Dendritic cell treated with granulocyte-macrophage colony-stimulating factor and Interleukin-4, amounts not matched to agents 40 ng/mL and 50 ng/mL, for 4 days (primary cell): ENCODE measurements around the gene CTH.

Experiments
- H3K27ac Mint-ChIP-seq: one replicate; pipeline ENCODE4 v1.8.0; 2022; ENCODE audit warnings: mild to moderate bottlenecking, mixed read lengths
- H3K27me3 Mint-ChIP-seq: one replicate; pipeline ENCODE4 v1.8.0; 2022; ENCODE audit warnings: mild to moderate bottlenecking, mixed read lengths
- H3K36me3 Mint-ChIP-seq: one replicate; pipeline ENCODE4 v1.8.0; 2022; ENCODE audit warnings: low read depth, mixed read lengths
- H3K4me1 Mint-ChIP-seq: one replicate; pipeline ENCODE4 v1.8.0; 2022; ENCODE audit warnings: low read depth, mixed read lengths
- H3K4me3 Mint-ChIP-seq: one replicate; pipeline ENCODE4 v1.8.0; 2022; ENCODE audit warnings: mild to moderate bottlenecking, moderate library complexity, mixed read lengths
- H3K9me3 Mint-ChIP-seq: one replicate; pipeline ENCODE4 v1.8.0; 2022; ENCODE audit warnings: mixed read lengths
- intact Hi-C: fragments of 100-400 bp; cut with micrococcal nuclease; formaldehyde crosslinking; loops from one replicate; pipeline ENCODE4 v1.15.0; 2022

Gene CTH

GRCh38 chr1:70483342-70483741, 72.3 kb downstream of the CTH start:
- Mint-ChIP-seq H3K4me1 (no peaks in the 10 kb centered on the region), H3K4me3 (no peak overlapping the region), H3K9me3 (no peaks in the 10 kb centered on the region), H3K27me3 (no peaks in the 10 kb centered on the region), H3K36me3 (no peaks in the 10 kb centered on the region), H3K27ac (no peak overlapping the region)
- intact Hi-C loops = no loop called here

GRCh38 chr1:70485624-70486023, 74.6 kb downstream of the CTH start:
- Mint-ChIP-seq H3K36me3 (no peaks in the 10 kb centered on the region), H3K27me3 (no peaks in the 10 kb centered on the region), H3K4me3 (no peak overlapping the region), H3K9me3 (no peaks in the 10 kb centered on the region), H3K27ac (no peak overlapping the region), H3K4me1 (no peaks in the 10 kb centered on the region)
- intact Hi-C loops = no loop called here

GRCh38 chr1:70486676-70487458, 75.8 kb downstream of the CTH start:
- intact Hi-C loops = no loop called here
- H3K27me3 Mint-ChIP-seq = no peaks in the 10 kb centered on the region
- H3K36me3 Mint-ChIP-seq = no peaks in the 10 kb centered on the region
- no peak overlapping the region for H3K27ac Mint-ChIP-seq
- H3K4me3 Mint-ChIP-seq = no peak overlapping the region
- no peaks in the 10 kb centered on the region for H3K4me1 Mint-ChIP-seq
- no peaks in the 10 kb centered on the region for H3K9me3 Mint-ChIP-seq

GRCh38 chr1:70487459-70487815, 76.4 kb downstream of the CTH start:
- no peaks in the 10 kb centered on the region for H3K36me3 Mint-ChIP-seq
- no peaks in the 10 kb centered on the region for H3K9me3 Mint-ChIP-seq
- H3K27me3 Mint-ChIP-seq = no peaks in the 10 kb centered on the region
- intact Hi-C loops = no loop called here
- H3K4me1 Mint-ChIP-seq = no peaks in the 10 kb centered on the region
- H3K4me3 Mint-ChIP-seq = no peak overlapping the region
- H3K27ac Mint-ChIP-seq = no peak overlapping the region

- Mint-ChIP-seq H3K27ac (no peak overlapping the region), H3K4me1 (no peaks in the 10 kb centered on the region), H3K27me3 (no peaks in the 10 kb centered on the region), H3K4me3 (no peak overlapping the region), H3K36me3 (no peaks in the 10 kb centered on the region), H3K9me3 (no peaks in the 10 kb centered on the region)
- intact Hi-C loops = no loop called here
Observed at GRCh38 chr1:70487910-70488665, 77.0 kb downstream of the CTH start.
